Type B pancreatic cell (in vitro differentiated cells): ENCODE measurements around the gene SLC17A7. TPM values are rescaled to one million over a fixed set of nuclear protein-coding genes. Genes with fewer than 3 reads are reported as not detected.

Source experiments
- DNase-seq: peaks from one replicate; pipeline ENCODE4 v3.0.0; 2021; ENCODE audit warnings: mixed read lengths; ENCODE audit not compliant: unreplicated experiment; ENCODE audit errors: extremely low spot score
- H3K27ac Mint-ChIP-seq: 2 replicates; pipeline ENCODE4 v1.8.0; 2021; ENCODE audit warnings: mild to moderate bottlenecking, mixed read lengths
- H3K27me3 Mint-ChIP-seq: 2 replicates; pipeline ENCODE4 v1.8.0; 2021; ENCODE audit warnings: mixed read lengths
- H3K36me3 Mint-ChIP-seq: 2 replicates; pipeline ENCODE4 v1.8.0; 2021; ENCODE audit warnings: mixed read lengths
- H3K4me1 Mint-ChIP-seq: one replicate; pipeline ENCODE4 v1.8.0; 2021; ENCODE audit warnings: mixed read lengths; ENCODE audit not compliant: unreplicated experiment
- H3K4me3 Mint-ChIP-seq: 2 replicates; pipeline ENCODE4 v1.8.0; 2021; ENCODE audit warnings: mild to moderate bottlenecking, mixed read lengths
- H3K9me3 Mint-ChIP-seq: 2 replicates; pipeline ENCODE4 v1.8.0; 2021; ENCODE audit warnings: mixed read lengths
- CTCF ChIP-seq: fragments of 200-600 bp; sonication (generic); conservative IDR thresholded peaks from 2 replicates; pipeline ENCODE4 v1.5.0; 2021; ENCODE audit warnings: antibody characterized with exemption, mild to moderate bottlenecking
- total RNA-seq: library from RNA; stranded (reverse); gene quantifications from 2 replicates; pipeline ENCODE4 v1.2.1, GENCODE V29; 2021; ENCODE audit warnings: low replicate concordance

SLC17A7 gene
- total RNA-seq, 1 donor from 2014 or later, result 0.19 TPM

- H3K4me3 Mint-ChIP-seq, result peak overlapping the region; percentile 39
- no peak for TF ChIP-seq CTCF
- peaks cover 25% of the 10 kb centered on the region for H3K4me1 Mint-ChIP-seq
- H3K36me3 Mint-ChIP-seq, result no peaks in the 10 kb centered on the region
- peak; percentile 81 for DNase-seq
- H3K27ac Mint-ChIP-seq, result no peak overlapping the region
- no peaks in the 10 kb centered on the region for H3K9me3 Mint-ChIP-seq
- H3K27me3 Mint-ChIP-seq, result peaks cover 97% of the 10 kb centered on the region
These were observed 20.1 kb downstream of the SLC17A7 start for GRCh38 chr19:49421039-49421877.

GRCh38 chr19:49420227-49420626 is 21.1 kb downstream of the SLC17A7 start:
- H3K4me1 Mint-ChIP-seq, result peaks cover 24% of the 10 kb centered on the region

GRCh38 chr19:49419173-49419572 is 22.2 kb downstream of the SLC17A7 start:
- Mint-ChIP-seq H3K27ac (no peak overlapping the region), H3K4me3 (no peak overlapping the region), H3K27me3 (peaks cover 81% of the 10 kb centered on the region), H3K9me3 (no peaks in the 10 kb centered on the region), H3K36me3 (no peaks in the 10 kb centered on the region), H3K4me1 (peaks cover 24% of the 10 kb centered on the region)
- no peak for DNase-seq
- TF ChIP-seq CTCF, result no peak

More at GRCh38 chr19:49420227-49420626, 21.1 kb downstream of the SLC17A7 start:
- Mint-ChIP-seq H3K27me3 (peaks cover 92% of the 10 kb centered on the region), H3K9me3 (no peaks in the 10 kb centered on the region), H3K4me3 (no peak overlapping the region), H3K27ac (peak overlapping the region; percentile 27), H3K36me3 (no peaks in the 10 kb centered on the region)
- TF ChIP-seq CTCF, result no peak
- no peak for DNase-seq

- TF ChIP-seq CTCF, result no peak
- Mint-ChIP-seq H3K4me3 (no peak overlapping the region), H3K27me3 (peaks cover 76% of the 10 kb centered on the region), H3K36me3 (no peaks in the 10 kb centered on the region), H3K4me1 (peaks cover 25% of the 10 kb centered on the region), H3K9me3 (no peaks in the 10 kb centered on the region), H3K27ac (no peak overlapping the region)
- DNase-seq, result no peak
These were observed 22.8 kb downstream of the SLC17A7 start for GRCh38 chr19:49418511-49418910.

- no peak for DNase-seq
- TF ChIP-seq CTCF, result no peak
- H3K27me3 Mint-ChIP-seq, result peaks cover 77% of the 10 kb centered on the region
- H3K4me1 Mint-ChIP-seq, result peaks cover 32% of the 10 kb centered on the region
- H3K4me3 Mint-ChIP-seq, result no peak overlapping the region
- H3K9me3 Mint-ChIP-seq, result no peaks in the 10 kb centered on the region
- H3K27ac Mint-ChIP-seq, result no peak overlapping the region
- H3K36me3 Mint-ChIP-seq, result no peaks in the 10 kb centered on the region
These were observed 24.2 kb downstream of the SLC17A7 start for GRCh38 chr19:49417088-49417487.
